Chondrocyte (in vitro differentiated cells): ENCODE data around the gene C5orf46. TPM values are rescaled to one million over a fixed set of nuclear protein-coding genes. Genes with fewer than 3 reads are reported as not detected.
"Not testable (repeated sequence)": the region's sequence is repeated elsewhere in the genome, so short reads cannot be mapped to it uniquely, and the experiment has no call there.

ENCODE experiments used
- DNase-seq: peaks from one replicate; pipeline ENCODE4 v3.0.0; 2021; ENCODE audit warnings: mixed read lengths, low spot score
- H3K27ac Mint-ChIP-seq: one replicate; pipeline ENCODE4 v1.8.0; 2021; ENCODE audit warnings: mild to moderate bottlenecking, moderate library complexity, mixed read lengths; ENCODE audit not compliant: unreplicated experiment
- H3K27me3 Mint-ChIP-seq: 2 replicates; pipeline ENCODE4 v1.8.0; 2021; ENCODE audit warnings: low read depth, mixed read lengths
- H3K36me3 Mint-ChIP-seq: 2 replicates; pipeline ENCODE4 v1.8.0; 2021; ENCODE audit warnings: low read depth, mixed read lengths
- H3K4me1 Mint-ChIP-seq: 2 replicates; pipeline ENCODE4 v1.8.0; 2021; ENCODE audit warnings: low read depth, mild to moderate bottlenecking, mixed read lengths
- H3K4me3 Mint-ChIP-seq: one replicate; pipeline ENCODE4 v1.8.0; 2021; ENCODE audit warnings: mild to moderate bottlenecking, moderate library complexity, mixed read lengths; ENCODE audit not compliant: unreplicated experiment
- H3K9me3 Mint-ChIP-seq: 2 replicates; pipeline ENCODE4 v1.8.0; 2021; ENCODE audit warnings: low read depth, mixed read lengths
- total RNA-seq: library from RNA; stranded (reverse); gene quantifications from 3 replicates; pipeline ENCODE4 v1.2.1, GENCODE V29; 2021
- TF ChIP-seq, protein P1 (sequence below): fragments of 200-600 bp; sonication (generic); IDR thresholded peaks from 2 replicates; pipeline ENCODE4 v1.5.0; 2021; ENCODE audit warnings: antibody characterized with exemption, mild to moderate bottlenecking, moderate library complexity

Gene C5orf46
- total RNA-seq, 1 donor from 2014 or later = 7.8 TPM

DNA sequence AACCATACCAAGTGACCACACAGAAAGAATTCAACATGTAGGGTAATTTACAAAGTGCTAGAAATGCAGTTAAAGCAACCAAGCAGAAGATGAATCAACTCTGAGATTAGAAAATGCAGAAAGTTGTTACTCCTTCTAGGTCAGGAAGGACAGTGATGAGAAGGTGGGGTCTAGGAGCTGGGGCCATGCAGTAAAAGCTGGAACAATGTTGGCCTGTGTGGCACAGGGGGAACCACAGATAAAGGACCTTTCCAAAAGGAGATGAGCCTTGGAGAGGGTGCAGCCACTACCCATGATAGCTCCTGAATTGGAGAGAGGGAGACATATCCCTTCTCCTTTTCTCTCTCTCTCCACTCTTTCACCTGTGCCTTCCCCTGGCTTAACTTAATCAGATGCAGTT is 30.2 kb downstream of the C5orf46 start:
- DNase-seq = no peak
- Mint-ChIP-seq H3K36me3 (peaks cover 13% of the 10 kb centered on the region), H3K27ac (no peak overlapping the region), H3K4me1 (peaks cover 7% of the 10 kb centered on the region), H3K4me3 (no peak overlapping the region), H3K27me3 (peaks cover 90% of the 10 kb centered on the region), H3K9me3 (no peaks in the 10 kb centered on the region)
- TF ChIP-seq, protein P1, sequence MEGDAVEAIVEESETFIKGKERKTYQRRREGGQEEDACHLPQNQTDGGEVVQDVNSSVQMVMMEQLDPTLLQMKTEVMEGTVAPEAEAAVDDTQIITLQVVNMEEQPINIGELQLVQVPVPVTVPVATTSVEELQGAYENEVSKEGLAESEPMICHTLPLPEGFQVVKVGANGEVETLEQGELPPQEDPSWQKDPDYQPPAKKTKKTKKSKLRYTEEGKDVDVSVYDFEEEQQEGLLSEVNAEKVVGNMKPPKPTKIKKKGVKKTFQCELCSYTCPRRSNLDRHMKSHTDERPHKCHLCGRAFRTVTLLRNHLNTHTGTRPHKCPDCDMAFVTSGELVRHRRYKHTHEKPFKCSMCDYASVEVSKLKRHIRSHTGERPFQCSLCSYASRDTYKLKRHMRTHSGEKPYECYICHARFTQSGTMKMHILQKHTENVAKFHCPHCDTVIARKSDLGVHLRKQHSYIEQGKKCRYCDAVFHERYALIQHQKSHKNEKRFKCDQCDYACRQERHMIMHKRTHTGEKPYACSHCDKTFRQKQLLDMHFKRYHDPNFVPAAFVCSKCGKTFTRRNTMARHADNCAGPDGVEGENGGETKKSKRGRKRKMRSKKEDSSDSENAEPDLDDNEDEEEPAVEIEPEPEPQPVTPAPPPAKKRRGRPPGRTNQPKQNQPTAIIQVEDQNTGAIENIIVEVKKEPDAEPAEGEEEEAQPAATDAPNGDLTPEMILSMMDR = no peak

DNA sequence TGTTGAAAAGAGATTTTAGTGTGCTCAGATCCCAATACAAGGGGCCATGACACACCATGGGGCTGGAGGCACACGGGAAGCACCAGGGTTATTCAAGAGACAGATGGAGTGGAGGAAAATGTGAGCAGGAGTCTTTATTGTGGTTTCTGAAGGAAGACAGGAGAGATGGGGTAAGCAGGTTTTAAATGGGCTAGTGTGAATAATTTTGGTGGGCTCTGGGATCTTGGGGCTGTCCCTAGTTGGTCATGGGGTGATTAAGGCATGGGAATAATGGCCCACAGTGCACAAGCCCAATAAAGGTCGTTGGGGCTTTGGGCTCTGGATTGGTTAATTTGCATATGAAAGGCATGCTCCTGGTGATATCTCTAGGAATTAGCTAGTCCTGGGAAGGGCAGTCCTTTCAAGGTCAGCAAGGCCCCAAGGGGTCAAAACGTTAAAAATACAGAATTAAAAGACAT is 31.4 kb downstream of the C5orf46 start:
- TF ChIP-seq, protein P1 = no peak
- no peaks in the 10 kb centered on the region for H3K9me3 Mint-ChIP-seq
- peaks cover 7% of the 10 kb centered on the region for H3K4me1 Mint-ChIP-seq

DNA sequence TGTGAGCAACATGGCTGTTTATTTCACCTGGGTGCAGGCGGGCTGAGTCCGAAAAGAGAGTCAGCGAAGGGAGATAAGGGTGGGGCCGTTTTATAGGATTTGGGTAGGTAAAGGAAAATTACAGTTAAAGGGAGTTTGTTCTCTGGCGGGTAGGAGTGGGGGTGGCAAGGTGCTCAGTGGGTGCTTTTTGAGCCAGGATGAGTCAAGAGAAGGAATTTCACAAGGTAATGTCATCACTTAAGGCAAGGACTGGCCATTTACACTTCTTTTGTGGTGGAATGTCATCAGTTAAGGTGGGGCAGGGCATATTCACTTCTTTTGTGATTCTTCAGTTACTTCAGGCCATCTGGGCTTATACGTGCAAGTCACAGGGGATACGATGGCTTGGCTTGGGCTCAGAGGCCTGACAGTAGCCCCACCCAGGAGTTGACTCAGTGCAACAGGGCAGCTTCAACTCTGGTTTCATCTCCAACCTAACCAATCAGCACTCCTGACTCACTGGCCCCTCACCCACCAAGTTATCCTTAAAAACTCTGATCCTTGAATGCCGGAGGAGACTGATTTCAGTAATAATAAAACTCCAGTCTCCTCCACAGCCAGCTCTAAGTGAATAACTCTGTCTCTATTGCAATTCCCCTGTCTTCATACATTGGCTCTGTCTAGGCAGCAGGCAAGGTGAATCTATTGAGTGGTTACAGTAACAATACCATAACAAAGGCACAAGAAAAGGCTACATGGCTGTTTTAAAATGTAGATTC is 32.0 kb downstream of the C5orf46 start:
- H3K4me3 Mint-ChIP-seq, H3K27ac Mint-ChIP-seq, H3K9me3 Mint-ChIP-seq, DNase-seq, H3K4me1 Mint-ChIP-seq: not testable (repeated sequence)
- peaks cover 90% of the 10 kb centered on the region for H3K27me3 Mint-ChIP-seq
- H3K36me3 Mint-ChIP-seq = peaks cover 14% of the 10 kb centered on the region

More for the DNA sequence above, 31.4 kb downstream of the C5orf46 start:
- DNase-seq = no peak
- Mint-ChIP-seq H3K27me3 (peaks cover 89% of the 10 kb centered on the region), H3K4me3 (no peak overlapping the region), H3K27ac (no peak overlapping the region), H3K36me3 (peaks cover 14% of the 10 kb centered on the region)

DNA sequence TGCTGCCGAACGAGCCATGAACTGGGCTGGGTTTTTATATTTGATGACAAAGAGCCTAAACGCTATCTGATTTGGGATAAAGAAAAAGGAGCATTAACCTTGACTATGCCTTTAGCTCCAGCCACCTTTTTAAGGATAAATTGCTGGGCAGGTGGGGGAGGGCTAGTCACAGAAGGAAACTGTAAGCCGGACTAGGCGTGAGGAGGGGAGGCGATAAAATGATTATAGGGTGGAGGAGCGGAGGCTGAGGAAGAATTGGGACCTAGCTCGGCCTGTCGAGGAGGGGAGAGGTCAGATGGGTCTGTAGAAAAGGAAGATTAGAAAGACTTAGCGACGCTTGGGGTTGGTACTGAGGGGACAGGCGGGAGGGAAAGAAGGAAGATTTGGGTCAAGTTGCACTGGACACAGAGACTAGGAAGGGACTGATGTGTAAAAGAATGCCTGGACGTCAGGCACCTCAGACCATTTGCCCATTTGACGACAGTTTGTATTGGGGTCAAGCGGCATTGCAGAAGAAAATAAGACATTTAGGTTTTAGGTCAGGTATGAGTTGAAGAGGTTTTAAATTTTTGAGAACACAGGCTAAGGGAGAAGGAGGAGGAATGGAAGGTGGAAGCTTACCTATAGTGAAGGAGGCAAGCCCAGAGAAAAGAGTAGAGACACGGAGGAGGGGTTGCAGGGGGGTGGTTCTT is 33.4 kb downstream of the C5orf46 start:
- H3K4me1 Mint-ChIP-seq, H3K9me3 Mint-ChIP-seq, H3K27ac Mint-ChIP-seq, H3K4me3 Mint-ChIP-seq, DNase-seq: not testable (repeated sequence)
- Mint-ChIP-seq H3K27me3 (peaks cover 89% of the 10 kb centered on the region), H3K36me3 (peaks cover 14% of the 10 kb centered on the region)

DNA sequence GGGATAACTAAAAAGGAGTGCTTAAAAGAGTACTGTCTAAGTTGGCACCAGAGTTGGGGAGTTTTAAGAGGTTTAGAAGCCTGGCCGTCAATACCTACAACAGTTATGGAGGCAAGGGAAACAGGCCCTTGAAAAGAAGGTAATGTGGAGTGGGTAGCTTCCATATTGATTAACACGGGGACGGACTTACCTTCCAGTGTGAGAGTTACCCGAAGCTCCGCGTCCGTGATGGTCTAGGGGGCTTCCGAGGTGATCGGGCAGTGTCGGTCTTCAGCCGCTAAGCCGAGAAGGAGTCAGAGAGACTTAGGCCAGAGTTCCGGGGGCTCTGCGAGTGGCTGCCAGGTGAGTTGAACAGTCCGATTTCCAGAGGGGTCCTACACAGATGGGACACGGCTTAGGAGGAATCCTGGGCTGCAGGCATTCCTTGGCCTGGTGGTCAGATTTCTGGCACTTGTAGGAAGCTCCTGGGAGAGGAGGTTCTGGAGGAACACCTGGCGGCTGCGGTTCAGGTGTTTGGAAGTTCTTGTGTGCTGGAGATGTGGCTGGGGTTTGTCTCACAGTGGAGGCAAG is 34.3 kb downstream of the C5orf46 start:
- Mint-ChIP-seq H3K27me3 (peaks cover 87% of the 10 kb centered on the region), H3K36me3 (peaks cover 14% of the 10 kb centered on the region)
- H3K4me1 Mint-ChIP-seq, H3K27ac Mint-ChIP-seq, H3K9me3 Mint-ChIP-seq, H3K4me3 Mint-ChIP-seq, DNase-seq: not testable (repeated sequence)

DNA sequence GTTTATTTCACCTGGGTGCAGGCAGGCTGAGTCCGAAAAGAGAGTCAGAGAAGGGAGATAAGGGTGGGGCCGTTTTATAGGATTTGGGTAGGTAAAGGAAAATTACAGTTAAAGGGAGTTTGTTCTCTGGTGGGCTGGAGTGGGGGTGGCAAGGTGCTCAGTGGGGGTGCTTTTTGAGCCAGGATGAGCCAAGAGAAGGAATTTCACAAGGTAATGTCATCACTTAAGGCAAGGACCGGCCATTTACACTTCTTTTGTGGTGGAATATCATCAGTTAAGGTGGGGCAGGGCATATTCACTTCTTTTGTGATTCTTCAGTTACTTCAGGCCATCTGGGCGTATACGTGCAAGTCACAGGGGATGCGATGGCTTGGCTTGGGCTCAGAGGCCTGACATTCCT is 36.4 kb downstream of the C5orf46 start:
- not testable (repeated sequence) for H3K27ac Mint-ChIP-seq, H3K4me1 Mint-ChIP-seq, H3K4me3 Mint-ChIP-seq, DNase-seq, H3K9me3 Mint-ChIP-seq
- Mint-ChIP-seq H3K27me3 (peaks cover 69% of the 10 kb centered on the region), H3K36me3 (peaks cover 13% of the 10 kb centered on the region)

DNA sequence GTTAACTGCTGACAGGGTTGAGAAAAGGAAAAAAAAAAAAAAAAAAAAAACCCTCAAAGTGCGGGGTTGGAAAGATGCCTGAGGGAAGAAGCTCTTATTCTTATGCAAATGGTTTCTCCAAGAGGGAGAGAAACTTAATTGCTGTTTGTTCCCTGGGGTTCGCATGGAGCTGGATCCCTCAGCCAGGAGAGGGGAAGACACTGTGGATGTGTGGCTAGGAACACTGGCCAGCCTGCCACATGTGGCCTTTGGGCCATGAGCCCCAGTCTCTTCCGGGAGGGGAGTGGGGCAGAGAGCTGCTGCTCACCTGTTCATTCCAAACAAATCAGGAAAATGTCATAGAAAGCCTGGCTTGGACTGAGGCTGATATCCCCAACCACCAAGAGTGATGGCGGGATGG is 37.2 kb downstream of the C5orf46 start:
- Mint-ChIP-seq H3K4me1 (peaks cover 7% of the 10 kb centered on the region), H3K27ac (no peak overlapping the region), H3K36me3 (peaks cover 8% of the 10 kb centered on the region), H3K9me3 (no peaks in the 10 kb centered on the region), H3K27me3 (peaks cover 64% of the 10 kb centered on the region), H3K4me3 (no peak overlapping the region)
- DNase-seq = no peak
- TF ChIP-seq, protein P1 = no peak
